GM12872 (cell line): Measurements from ENCODE around the gene EP300.

ENCODE experiments used
- CTCF ChIP-seq: IDR thresholded peaks from 3 replicates; pipeline ENCODE4 v1.5.1; 2011; ENCODE audit warnings: low read depth, mild to moderate bottlenecking, low read length, moderate library complexity; ENCODE audit not compliant: insufficient read depth

EP300 gene

GRCh38 chr22:41076857-41077256 lies 15.5 kb upstream of the EP300 start:
- TF ChIP-seq CTCF: no peak

- TF ChIP-seq CTCF: no peak
Measured at GRCh38 chr22:41078931-41079330, 13.5 kb upstream of the EP300 start.

- no peak for TF ChIP-seq CTCF
Measured at GRCh38 chr22:41085842-41086241, 6.5 kb upstream of the EP300 start.

- no peak for TF ChIP-seq CTCF
Measured at GRCh38 chr22:41091132-41092022, 1.0 kb upstream of the EP300 start.

- TF ChIP-seq CTCF: no peak
Measured at GRCh38 chr22:41092847-41093411, 537 bp downstream of the EP300 start.

- TF ChIP-seq CTCF: no peak
Measured at GRCh38 chr22:41094041-41094593, 1.7 kb downstream of the EP300 start.

- TF ChIP-seq CTCF: no peak
Measured at GRCh38 chr22:41096391-41096790, 4.0 kb downstream of the EP300 start.
